Measurements from ENCODE around the gene THOC6. TPM values are rescaled to one million over a fixed set of nuclear protein-coding genes. Genes with fewer than 3 reads are reported as not detected.

THOC6 gene
- total RNA-seq, 1 donor from 2014 or later: 40.1 TPM

DNA sequence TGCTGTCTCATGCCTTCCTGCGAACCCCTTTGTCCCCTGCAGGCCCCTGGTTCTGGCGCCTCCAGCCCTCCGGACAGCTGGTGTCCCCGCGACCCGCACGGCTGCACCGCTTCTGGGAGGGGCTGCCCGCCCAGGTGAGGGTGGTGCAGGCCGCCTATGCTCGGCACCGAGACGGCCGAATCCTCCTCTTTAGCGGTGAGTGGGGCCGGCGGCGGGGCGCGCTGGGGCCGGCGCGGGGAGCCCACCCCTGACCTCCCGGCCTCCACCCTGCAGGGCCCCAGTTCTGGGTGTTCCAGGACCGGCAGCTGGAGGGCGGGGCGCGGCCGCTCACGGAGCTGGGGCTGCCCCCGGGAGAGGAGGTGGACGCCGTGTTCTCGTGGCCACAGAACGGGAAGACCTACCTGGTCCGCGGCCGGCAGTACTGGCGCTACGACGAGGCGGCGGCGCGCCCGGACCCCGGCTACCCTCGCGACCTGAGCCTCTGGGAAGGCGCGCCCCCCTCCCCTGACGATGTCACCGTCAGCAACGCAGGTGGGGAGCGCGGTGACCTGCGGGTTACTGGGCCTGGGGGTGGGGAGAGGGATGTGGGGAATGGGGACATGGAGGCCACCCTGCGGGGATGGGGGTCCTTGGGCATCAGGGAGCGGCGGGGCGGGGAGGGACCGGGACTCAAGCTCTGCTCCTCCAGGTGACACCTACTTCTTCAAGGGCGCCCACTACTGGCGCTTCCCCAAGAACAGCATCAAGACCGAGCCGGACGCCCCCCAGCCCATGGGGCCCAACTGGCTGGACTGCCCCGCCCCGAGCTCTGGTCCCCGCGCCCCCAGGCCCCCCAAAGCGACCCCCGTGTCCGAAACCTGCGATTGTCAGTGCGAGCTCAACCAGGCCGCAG, 34.5 kb downstream of the THOC6 start:
- Mint-ChIP-seq H3K4me3 (ENCODE audit: unreplicated experiment) (peak overlapping the region; percentile 83), H3K9me3 (ENCODE audit: unreplicated experiment) (no peaks in the 10 kb centered on the region), H3K4me1 (ENCODE audit: unreplicated experiment) (peaks cover 15% of the 10 kb centered on the region), H3K27ac (ENCODE audit: unreplicated experiment) (peak overlapping the region; percentile 62), H3K36me3 (ENCODE audit: unreplicated experiment) (peaks cover 6% of the 10 kb centered on the region), H3K27me3 (ENCODE audit: unreplicated experiment) (no peaks in the 10 kb centered on the region)
- TF ChIP-seq, protein P1, sequence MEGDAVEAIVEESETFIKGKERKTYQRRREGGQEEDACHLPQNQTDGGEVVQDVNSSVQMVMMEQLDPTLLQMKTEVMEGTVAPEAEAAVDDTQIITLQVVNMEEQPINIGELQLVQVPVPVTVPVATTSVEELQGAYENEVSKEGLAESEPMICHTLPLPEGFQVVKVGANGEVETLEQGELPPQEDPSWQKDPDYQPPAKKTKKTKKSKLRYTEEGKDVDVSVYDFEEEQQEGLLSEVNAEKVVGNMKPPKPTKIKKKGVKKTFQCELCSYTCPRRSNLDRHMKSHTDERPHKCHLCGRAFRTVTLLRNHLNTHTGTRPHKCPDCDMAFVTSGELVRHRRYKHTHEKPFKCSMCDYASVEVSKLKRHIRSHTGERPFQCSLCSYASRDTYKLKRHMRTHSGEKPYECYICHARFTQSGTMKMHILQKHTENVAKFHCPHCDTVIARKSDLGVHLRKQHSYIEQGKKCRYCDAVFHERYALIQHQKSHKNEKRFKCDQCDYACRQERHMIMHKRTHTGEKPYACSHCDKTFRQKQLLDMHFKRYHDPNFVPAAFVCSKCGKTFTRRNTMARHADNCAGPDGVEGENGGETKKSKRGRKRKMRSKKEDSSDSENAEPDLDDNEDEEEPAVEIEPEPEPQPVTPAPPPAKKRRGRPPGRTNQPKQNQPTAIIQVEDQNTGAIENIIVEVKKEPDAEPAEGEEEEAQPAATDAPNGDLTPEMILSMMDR (IDR thresholded peaks at IDR 0.05): no peak
- DNase-seq (ENCODE audit: extremely low spot score, unreplicated experiment): no peak

DNA sequence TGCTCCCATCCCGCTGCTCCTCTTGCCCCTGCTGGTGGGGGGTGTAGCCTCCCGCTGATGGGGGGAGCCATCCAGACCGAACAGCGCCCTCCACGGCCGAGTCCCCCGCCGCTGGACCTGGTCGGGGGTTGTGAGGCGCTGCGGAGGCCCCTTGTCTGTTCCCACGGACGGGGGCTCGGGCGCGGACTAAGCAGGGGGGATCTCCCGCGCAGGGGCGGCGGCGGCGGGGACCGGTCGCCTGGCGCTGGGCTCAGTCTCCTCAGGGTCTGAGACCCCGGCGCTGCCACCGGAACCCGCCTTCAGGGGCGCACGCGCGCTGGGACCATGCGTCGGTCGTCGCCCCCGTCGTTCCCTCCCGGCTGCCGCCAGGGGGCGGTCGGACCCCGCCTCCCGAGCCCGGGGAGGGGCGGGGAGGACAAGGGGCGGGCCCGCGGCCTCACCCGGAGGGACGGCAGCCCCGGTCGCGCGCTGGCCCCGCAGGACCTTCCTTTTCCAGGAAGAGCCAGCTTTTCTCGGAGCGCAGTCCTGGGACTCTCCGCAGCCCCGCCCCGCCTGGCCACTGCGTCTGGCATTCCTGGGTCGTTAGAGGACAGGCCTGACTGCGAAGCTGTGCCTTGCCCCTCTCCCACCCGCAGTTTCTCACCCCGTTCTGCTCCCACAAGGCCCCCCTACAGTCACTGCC, 35.3 kb downstream of the THOC6 start:
- peak overlapping the region; percentile 83 for H3K4me3 Mint-ChIP-seq (ENCODE audit: unreplicated experiment)
- H3K27me3 Mint-ChIP-seq (ENCODE audit: unreplicated experiment): no peaks in the 10 kb centered on the region
- TF ChIP-seq, protein P1 (IDR thresholded peaks at IDR 0.05): peak; percentile 91
- peaks cover 15% of the 10 kb centered on the region for H3K4me1 Mint-ChIP-seq (ENCODE audit: unreplicated experiment)
- H3K9me3 Mint-ChIP-seq (ENCODE audit: unreplicated experiment): no peaks in the 10 kb centered on the region
- DNase-seq (ENCODE audit: extremely low spot score, unreplicated experiment): peak; percentile 97
- H3K27ac Mint-ChIP-seq (ENCODE audit: unreplicated experiment): peak overlapping the region; percentile 71
- no peaks in the 10 kb centered on the region for H3K36me3 Mint-ChIP-seq (ENCODE audit: unreplicated experiment)

DNA sequence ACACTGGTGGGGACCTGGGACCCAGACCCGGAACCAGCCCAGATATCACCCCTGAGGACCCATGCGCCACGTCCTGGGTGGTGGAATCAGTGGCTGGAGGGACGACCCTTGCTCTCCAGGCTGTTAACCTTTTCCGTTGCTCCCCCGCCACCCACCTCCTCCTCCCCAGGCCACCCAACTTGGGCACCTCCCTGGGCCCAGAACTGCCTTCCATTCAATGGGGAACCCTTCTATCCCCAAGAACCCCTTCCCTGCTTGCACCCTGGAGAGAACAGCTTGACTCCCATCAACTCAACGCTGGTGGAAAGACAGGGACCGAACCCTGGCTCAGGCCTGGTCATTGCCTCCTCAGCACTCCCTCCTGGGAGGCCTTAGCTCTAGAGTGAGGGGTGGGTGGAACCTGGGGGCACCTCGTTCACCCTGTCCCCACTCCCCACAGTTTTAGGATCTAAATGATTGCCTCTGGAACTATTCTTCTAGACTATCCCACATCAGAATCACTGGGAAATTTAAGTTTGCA, 35.9 kb downstream of the THOC6 start:
- Mint-ChIP-seq H3K36me3 (ENCODE audit: unreplicated experiment) (no peaks in the 10 kb centered on the region), H3K27ac (ENCODE audit: unreplicated experiment) (peak overlapping the region; percentile 71), H3K4me1 (ENCODE audit: unreplicated experiment) (peaks cover 17% of the 10 kb centered on the region), H3K9me3 (ENCODE audit: unreplicated experiment) (no peaks in the 10 kb centered on the region), H3K27me3 (ENCODE audit: unreplicated experiment) (no peaks in the 10 kb centered on the region), H3K4me3 (ENCODE audit: unreplicated experiment) (peak overlapping the region; percentile 69)
- TF ChIP-seq, protein P1 (IDR thresholded peaks at IDR 0.05): no peak
- no peak for DNase-seq (ENCODE audit: extremely low spot score, unreplicated experiment)

DNA sequence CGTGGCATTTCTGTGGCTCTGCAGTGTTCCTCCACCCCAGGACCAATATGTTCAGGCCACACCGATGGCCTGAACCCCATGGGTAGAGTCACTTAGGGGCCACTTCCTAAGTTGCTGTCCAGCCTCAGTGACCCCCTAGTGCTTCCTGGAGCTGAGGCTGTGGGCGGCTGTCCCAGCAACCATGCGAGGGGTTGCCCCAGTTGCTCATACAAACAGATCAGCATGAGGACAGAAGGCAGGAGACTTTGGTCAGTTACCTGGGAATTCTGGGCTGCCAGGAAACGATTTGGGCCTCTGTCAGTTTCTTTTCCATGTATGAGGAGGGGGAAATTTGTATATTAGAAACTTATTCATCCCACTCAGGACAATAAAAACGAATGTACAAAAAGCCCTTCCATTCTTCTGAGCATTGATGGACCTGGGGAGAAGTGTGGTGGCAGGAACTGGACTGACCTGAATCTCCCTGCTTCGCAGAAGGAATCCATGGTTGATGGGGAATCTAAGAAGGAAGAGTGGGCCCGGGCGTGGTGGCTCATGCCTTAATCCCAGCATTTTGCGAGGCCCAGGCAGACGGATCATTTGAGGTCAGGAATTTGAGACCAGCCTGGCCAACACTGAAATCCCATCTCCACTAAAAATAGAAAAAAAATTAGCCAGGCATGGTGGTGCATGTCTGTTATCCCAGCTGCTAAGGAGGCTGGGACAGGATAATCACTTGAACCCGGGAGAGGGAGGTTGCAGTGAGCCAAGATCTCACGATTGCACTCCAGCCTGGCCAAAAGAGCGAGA, 36.7 kb downstream of the THOC6 start:
- no peaks in the 10 kb centered on the region for H3K36me3 Mint-ChIP-seq (ENCODE audit: unreplicated experiment)
- TF ChIP-seq, protein P1 (IDR thresholded peaks at IDR 0.05): no peak
- H3K27me3 Mint-ChIP-seq (ENCODE audit: unreplicated experiment): no peaks in the 10 kb centered on the region
- H3K27ac Mint-ChIP-seq (ENCODE audit: unreplicated experiment): no peak overlapping the region
- DNase-seq (ENCODE audit: extremely low spot score, unreplicated experiment): no peak
- H3K9me3 Mint-ChIP-seq (ENCODE audit: unreplicated experiment): no peaks in the 10 kb centered on the region
- H3K4me1 Mint-ChIP-seq (ENCODE audit: unreplicated experiment): peaks cover 20% of the 10 kb centered on the region
- no peak overlapping the region for H3K4me3 Mint-ChIP-seq (ENCODE audit: unreplicated experiment)
